Large intestine (tissue), 3 donors: ENCODE data around the gene GAS2L1. TPM values are rescaled to one million over a fixed set of nuclear protein-coding genes. Genes with fewer than 3 reads are reported as not detected.

ENCODE experiments used
- DNase-seq, 2 donors: peaks; one replicate each; pipeline versions ENCODE4 v3.0.0 to v3.0.0-alpha.2; 2013
- H3K27ac ChIP-seq: one replicate; pipeline ENCODE4 v1.5.1; 2013; ENCODE audit warnings: low read length
- H3K27me3 ChIP-seq: 2 replicates; pipeline ENCODE4 v1.6.1; 2013; ENCODE audit warnings: low read length; ENCODE audit not compliant: control insufficient read depth, insufficient read depth
- H3K36me3 ChIP-seq: 2 replicates; pipeline ENCODE4 v1.6.1; 2013; ENCODE audit warnings: low read length; ENCODE audit not compliant: control insufficient read depth, insufficient read depth
- H3K4me1 ChIP-seq: one replicate; pipeline ENCODE4 v1.6.1; 2013; ENCODE audit warnings: low read length; ENCODE audit not compliant: control insufficient read depth, insufficient read depth
- H3K4me3 ChIP-seq: one replicate; pipeline ENCODE4 v1.5.1; 2013; ENCODE audit warnings: low read length
- H3K9me3 ChIP-seq: one replicate; pipeline ENCODE4 v1.6.1; 2013; ENCODE audit warnings: mild to moderate bottlenecking, low read depth, low read length, moderate library complexity; ENCODE audit not compliant: control insufficient read depth
- WGBS: methylation state at CpG from one replicate; pipeline ENCODE4 v1.1.5; 2013; ENCODE audit warnings: low lambda C conversion rate; ENCODE audit not compliant: insufficient coverage; 5-methylcytosine and 5-hydroxymethylcytosine counted together
- polyA plus RNA-seq: library from polyadenylated mRNA; unstranded; fragments of 120-200 nt; gene quantifications from one replicate; pipeline ENCODE4 v1.2.1, GENCODE V29; 2013

Gene GAS2L1
- polyA plus RNA-seq, 1 donor, result 6.1 TPM

GRCh38 chr22:29328055-29328454 is 21.6 kb downstream of the GAS2L1 start:
- Histone ChIP-seq H3K4me1 (no peaks in the 10 kb centered on the region), H3K27ac (no peak overlapping the region), H3K9me3 (no peaks in the 10 kb centered on the region), H3K27me3 (no peaks in the 10 kb centered on the region), H3K36me3 (peaks cover 63% of the 10 kb centered on the region), H3K4me3 (no peak overlapping the region)
- DNase-seq, result no peak
- whole genome bisulfite sequencing, result no CpG with 5 or more reads among the region's 5 CpGs

GRCh38 chr22:29328566-29329500 is 22.4 kb downstream of the GAS2L1 start:
- Histone ChIP-seq H3K27me3 (no peaks in the 10 kb centered on the region), H3K36me3 (peaks cover 69% of the 10 kb centered on the region), H3K4me1 (no peaks in the 10 kb centered on the region), H3K9me3 (no peaks in the 10 kb centered on the region), H3K27ac (no peak overlapping the region), H3K4me3 (no peak overlapping the region)
- no peak for DNase-seq
- WGBS, result no CpG with 5 or more reads among the region's 34 CpGs

- WGBS, result no CpG with 5 or more reads among the region's 11 CpGs
- no peaks in the 10 kb centered on the region for H3K9me3 ChIP-seq
- no peak for DNase-seq
- H3K27me3 ChIP-seq, result no peaks in the 10 kb centered on the region
- no peak overlapping the region for H3K4me3 ChIP-seq
- H3K36me3 ChIP-seq, result peaks cover 76% of the 10 kb centered on the region
- no peaks in the 10 kb centered on the region for H3K4me1 ChIP-seq
- no peak overlapping the region for H3K27ac ChIP-seq
Measured at GRCh38 chr22:29329581-29329980, 23.1 kb downstream of the GAS2L1 start.

- H3K9me3 ChIP-seq, result no peaks in the 10 kb centered on the region
Measured at GRCh38 chr22:29330291-29330690, 23.8 kb downstream of the GAS2L1 start.

DNA sequence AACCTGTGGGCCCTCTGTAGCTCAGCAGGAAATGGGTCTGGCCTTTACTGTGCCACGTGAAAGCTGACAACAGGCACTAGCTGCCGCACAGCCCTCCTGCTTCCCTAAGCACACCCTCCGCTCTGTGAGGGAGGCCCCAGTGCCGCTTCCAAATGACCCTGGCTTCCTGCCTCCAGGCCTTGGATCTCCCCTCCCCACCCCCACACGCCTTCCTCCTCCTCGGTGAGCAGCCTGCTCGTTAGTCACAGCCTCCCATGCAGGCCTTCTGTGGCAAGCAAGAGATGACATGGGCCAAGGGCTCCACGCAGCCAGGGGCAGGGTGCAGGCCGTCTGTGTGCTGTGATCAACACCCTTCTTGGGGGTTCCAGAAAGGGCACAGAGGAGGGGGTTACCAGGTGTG is 24.3 kb downstream of the GAS2L1 start:
- H3K36me3 ChIP-seq, result peaks cover 88% of the 10 kb centered on the region

More at GRCh38 chr22:29330291-29330690, 23.8 kb downstream of the GAS2L1 start:
- Histone ChIP-seq H3K27me3 (no peaks in the 10 kb centered on the region), H3K27ac (no peak overlapping the region), H3K36me3 (peaks cover 84% of the 10 kb centered on the region), H3K4me3 (no peak overlapping the region), H3K4me1 (no peaks in the 10 kb centered on the region)
- no peak for DNase-seq
- WGBS, result no CpG with 5 or more reads among the region's 19 CpGs

GRCh38 chr22:29331213-29331612 is 24.8 kb downstream of the GAS2L1 start:
- WGBS, result no CpG with 5 or more reads among the region's 8 CpGs
- H3K4me3 ChIP-seq, result no peak overlapping the region

More for the DNA sequence above, 24.3 kb downstream of the GAS2L1 start:
- no peaks in the 10 kb centered on the region for H3K4me1 ChIP-seq
- WGBS, result no CpG with 5 or more reads among the region's 9 CpGs
- no peaks in the 10 kb centered on the region for H3K27me3 ChIP-seq
- DNase-seq, result no peak
- H3K27ac ChIP-seq, result no peak overlapping the region
- no peaks in the 10 kb centered on the region for H3K9me3 ChIP-seq
- no peak overlapping the region for H3K4me3 ChIP-seq

GRCh38 chr22:29331658-29332300 is 25.3 kb downstream of the GAS2L1 start:
- Histone ChIP-seq H3K4me3 (no peak overlapping the region), H3K27me3 (no peaks in the 10 kb centered on the region), H3K36me3 (peaks cover 87% of the 10 kb centered on the region), H3K4me1 (no peaks in the 10 kb centered on the region), H3K27ac (no peak overlapping the region), H3K9me3 (no peaks in the 10 kb centered on the region)
- no peak for DNase-seq
- WGBS, result no CpG with 5 or more reads among the region's 14 CpGs

More at GRCh38 chr22:29331213-29331612, 24.8 kb downstream of the GAS2L1 start:
- H3K9me3 ChIP-seq, result no peaks in the 10 kb centered on the region
- no peak for DNase-seq
- H3K27ac ChIP-seq, result no peak overlapping the region
- H3K27me3 ChIP-seq, result no peaks in the 10 kb centered on the region
- H3K4me1 ChIP-seq, result no peaks in the 10 kb centered on the region
- H3K36me3 ChIP-seq, result peaks cover 89% of the 10 kb centered on the region

- Histone ChIP-seq H3K4me3 (no peak overlapping the region), H3K4me1 (no peaks in the 10 kb centered on the region), H3K27ac (no peak overlapping the region), H3K27me3 (no peaks in the 10 kb centered on the region), H3K36me3 (peaks cover 91% of the 10 kb centered on the region), H3K9me3 (no peaks in the 10 kb centered on the region)
- no CpG with 5 or more reads among the region's 8 CpGs for WGBS
- no peak for DNase-seq
Measured at GRCh38 chr22:29332886-29333496, 26.5 kb downstream of the GAS2L1 start.

GRCh38 chr22:29334148-29334547 is 27.7 kb downstream of the GAS2L1 start:
- Histone ChIP-seq H3K27me3 (no peaks in the 10 kb centered on the region), H3K4me3 (no peak overlapping the region), H3K36me3 (peaks cover 92% of the 10 kb centered on the region), H3K9me3 (no peaks in the 10 kb centered on the region), H3K27ac (no peak overlapping the region), H3K4me1 (no peaks in the 10 kb centered on the region)
- WGBS, result no CpG with 5 or more reads among the region's 7 CpGs
- DNase-seq, result no peak

GRCh38 chr22:29334696-29335344 is 28.4 kb downstream of the GAS2L1 start:
- Histone ChIP-seq H3K9me3 (no peaks in the 10 kb centered on the region), H3K27me3 (no peaks in the 10 kb centered on the region), H3K36me3 (peaks cover 92% of the 10 kb centered on the region), H3K4me3 (no peak overlapping the region), H3K27ac (no peak overlapping the region), H3K4me1 (no peaks in the 10 kb centered on the region)
- no CpG with 5 or more reads among the region's 12 CpGs for WGBS
- no peak for DNase-seq
